NCI-H345 (cell line): ENCODE measurements around the gene OPRL1.

Experiments used
- DNase-seq: peaks from one replicate; lab custom pipeline; 2025; lab: John Stamatoyannopoulos, UW

The OPRL1 gene

GRCh38 chr20:64056889-64057627 lies 22.8 kb upstream of the OPRL1 start:
- DNase-seq: no peak

GRCh38 chr20:64057628-64058498 lies 22.0 kb upstream of the OPRL1 start:
- DNase-seq: peak; percentile 70

GRCh38 chr20:64058536-64058935 lies 21.3 kb upstream of the OPRL1 start:
- no peak for DNase-seq

- DNase-seq: no peak
Measured at GRCh38 chr20:64062276-64062595, 17.6 kb upstream of the OPRL1 start.

- DNase-seq: peak; percentile 98
Measured at GRCh38 chr20:64062596-64063388, 17.1 kb upstream of the OPRL1 start, which contains the start of gene TCEA2. Gene TCEA2 (plus strand): TSS chr20:64063198. CDS start chr20:64063313, 115 bp downstream.

GRCh38 chr20:64063389-64064144 lies 16.3 kb upstream of the OPRL1 start:
- DNase-seq: peak; percentile 36

GRCh38 chr20:64064145-64064698 lies 15.7 kb upstream of the OPRL1 start:
- no peak for DNase-seq

- DNase-seq: peak; percentile 45
Measured at GRCh38 chr20:64065062-64065973, 14.6 kb upstream of the OPRL1 start.

- no peak for DNase-seq
Measured at GRCh38 chr20:64065974-64066343, 13.9 kb upstream of the OPRL1 start.

- DNase-seq: no peak
Measured at GRCh38 chr20:64067005-64067632, 12.8 kb upstream of the OPRL1 start.

- no peak for DNase-seq
Measured at GRCh38 chr20:64067733-64068307, 12.1 kb upstream of the OPRL1 start.

GRCh38 chr20:64068386-64069208 lies 11.3 kb upstream of the OPRL1 start:
- no peak for DNase-seq

- no peak for DNase-seq
Measured at GRCh38 chr20:64069209-64069613, 10.7 kb upstream of the OPRL1 start.

- no peak for DNase-seq
Measured at GRCh38 chr20:64069614-64070243, 10.2 kb upstream of the OPRL1 start.

GRCh38 chr20:64070244-64070993 lies 9.5 kb upstream of the OPRL1 start:
- no peak for DNase-seq

- DNase-seq: no peak
Measured at GRCh38 chr20:64071341-64072332, 8.2 kb upstream of the OPRL1 start.
